HEK293 (cell line): ENCODE data around the gene TMEM267.
A peak's percentile ranks its signal among the peaks of the same experiment; 100 is the strongest.

Experiments
- ATF2 ChIP-seq: fragments of 450-650 bp; formaldehyde crosslinking; IDR thresholded peaks from 2 replicates; pipeline ENCODE4 v1.5.1; 2016; ENCODE audit warnings: missing biosample characterization, missing genetic modification characterization, low read depth
- BCL11B ChIP-seq: fragments of 450-650 bp; formaldehyde crosslinking; IDR thresholded peaks from 2 replicates; pipeline ENCODE4 v1.5.1; 2016; ENCODE audit warnings: low read depth, missing biosample characterization, missing genetic modification characterization
- MEIS1 ChIP-seq: sonication (generic); formaldehyde crosslinking; IDR thresholded peaks from 2 replicates; pipeline ENCODE4 v1.8.1; 2022; ENCODE audit warnings: missing genetic modification reagents, mild to moderate bottlenecking, borderline replicate concordance
- MYNN ChIP-seq: fragments of 450-650 bp; formaldehyde crosslinking; IDR thresholded peaks from 2 replicates; pipeline ENCODE4 v1.5.1; 2016; ENCODE audit warnings: missing biosample characterization, missing genetic modification characterization, borderline replicate concordance
- PATZ1 ChIP-seq: fragments of 450-650 bp; formaldehyde crosslinking; IDR thresholded peaks from 2 replicates; pipeline ENCODE4 v1.5.1; 2016; ENCODE audit warnings: missing biosample characterization, missing genetic modification characterization
- PRDM1 ChIP-seq: fragments of 450-650 bp; formaldehyde crosslinking; IDR thresholded peaks from 2 replicates; pipeline ENCODE4; 2016; ENCODE audit warnings: missing biosample characterization, missing genetic modification characterization
- RBAK ChIP-seq: fragments of 450-650 bp; formaldehyde crosslinking; IDR thresholded peaks from 2 replicates; pipeline ENCODE4 v1.5.1; 2016; ENCODE audit warnings: missing biosample characterization, missing genetic modification characterization
- REPIN1 ChIP-seq: fragments of 450-650 bp; formaldehyde crosslinking; IDR thresholded peaks from 2 replicates; pipeline ENCODE4 v1.5.1; 2017; ENCODE audit warnings: missing biosample characterization, missing genetic modification characterization, low read depth
- YY1 ChIP-seq: fragments of 450-650 bp; formaldehyde crosslinking; IDR thresholded peaks from 2 replicates; pipeline ENCODE4 v1.5.1; 2018; ENCODE audit warnings: missing biosample characterization, missing genetic modification characterization
- ZBTB6 ChIP-seq: fragments of 450-650 bp; formaldehyde crosslinking; IDR thresholded peaks from 2 replicates; pipeline ENCODE4 v1.5.1; 2017; ENCODE audit warnings: missing biosample characterization, missing genetic modification characterization
- ZBTB8A ChIP-seq: fragments of 450-650 bp; formaldehyde crosslinking; IDR thresholded peaks from 2 replicates; pipeline ENCODE4 v1.5.1; 2016; ENCODE audit warnings: missing biosample characterization, missing genetic modification characterization
- ZFHX2 ChIP-seq: fragments of 450-650 bp; formaldehyde crosslinking; conservative IDR thresholded peaks from 2 replicates; pipeline ENCODE4 v1.5.1; 2016; ENCODE audit warnings: missing biosample characterization, missing genetic modification characterization
- ZFP69B ChIP-seq: fragments of 450-650 bp; formaldehyde crosslinking; IDR thresholded peaks from 2 replicates; pipeline ENCODE4 v1.5.1; 2016; ENCODE audit warnings: missing biosample characterization, missing genetic modification characterization
- ZNF148 ChIP-seq: fragments of 450-650 bp; formaldehyde crosslinking; IDR thresholded peaks from 2 replicates; pipeline ENCODE4 v1.5.0; 2017; ENCODE audit warnings: missing biosample characterization, missing genetic modification characterization, borderline replicate concordance
- ZNF223 ChIP-seq: fragments of 450-650 bp; formaldehyde crosslinking; IDR thresholded peaks from 2 replicates; pipeline ENCODE4 v1.5.1; 2016; ENCODE audit warnings: missing biosample characterization, missing genetic modification characterization
- ZNF266 ChIP-seq: fragments of 450-650 bp; formaldehyde crosslinking; IDR thresholded peaks from 2 replicates; pipeline ENCODE4 v1.5.1; 2016; ENCODE audit warnings: missing biosample characterization, missing genetic modification characterization, low read depth
- ZNF280D ChIP-seq: fragments of 450-650 bp; formaldehyde crosslinking; IDR thresholded peaks from 2 replicates; pipeline ENCODE4 v1.5.1; 2016; ENCODE audit warnings: missing biosample characterization, missing genetic modification characterization
- ZNF324 ChIP-seq: fragments of 450-650 bp; formaldehyde crosslinking; IDR thresholded peaks from 2 replicates; pipeline ENCODE4 v1.5.1; 2016; ENCODE audit warnings: missing biosample characterization, missing genetic modification characterization
- ZNF433 ChIP-seq: fragments of 450-650 bp; formaldehyde crosslinking; IDR thresholded peaks from 2 replicates; pipeline ENCODE4 v1.5.1; 2016; ENCODE audit warnings: missing biosample characterization, missing genetic modification characterization, low read depth
- ZNF510 ChIP-seq: fragments of 450-650 bp; formaldehyde crosslinking; IDR thresholded peaks from 2 replicates; pipeline ENCODE4 v1.5.1; 2018; ENCODE audit warnings: mild to moderate bottlenecking, missing genetic modification characterization, missing biosample characterization; ENCODE audit not compliant: insufficient replicate concordance
- ZNF600 ChIP-seq: fragments of 450-650 bp; formaldehyde crosslinking; IDR thresholded peaks from 2 replicates; pipeline ENCODE4 v1.5.1; 2016; ENCODE audit warnings: missing biosample characterization, missing genetic modification characterization
- ZNF629 ChIP-seq: fragments of 450-650 bp; formaldehyde crosslinking; IDR thresholded peaks from 2 replicates; pipeline ENCODE4 v1.5.1; 2017; ENCODE audit warnings: missing biosample characterization, missing genetic modification characterization
- ZNF660 ChIP-seq: fragments of 450-650 bp; IDR thresholded peaks from 2 replicates; pipeline ENCODE4 v1.5.1; 2018; ENCODE audit warnings: missing biosample characterization, mild to moderate bottlenecking, missing genetic modification characterization
- ZNF692 ChIP-seq: fragments of 450-650 bp; formaldehyde crosslinking; IDR thresholded peaks from 2 replicates; pipeline ENCODE4 v1.5.1; 2016; ENCODE audit warnings: missing biosample characterization, missing genetic modification characterization
- ZSCAN16 ChIP-seq: fragments of 450-650 bp; formaldehyde crosslinking; IDR thresholded peaks from 2 replicates; pipeline ENCODE4 v1.5.1; 2016; ENCODE audit warnings: missing biosample characterization, missing genetic modification characterization
- ZSCAN30 ChIP-seq: fragments of 450-650 bp; IDR thresholded peaks from 2 replicates; pipeline ENCODE4 v1.5.1; 2018; ENCODE audit warnings: missing biosample characterization, mild to moderate bottlenecking, missing genetic modification characterization, moderate library complexity

The TMEM267 gene

GRCh38 chr5:43483298-43484105 is at the start of gene TMEM267 (continued):
- TF ChIP-seq ZBTB8A (peak; percentile 85), ZNF266 (tag by site-specific recombination) (0 out of 2 replicates have a peak, but pooled peaks have one; percentile 18), MEIS1 (CRISPR knock-in tag) (0 out of 2 replicates have a peak, but pooled peaks have one; percentile 31), ZNF148 (tag by site-specific recombination) (no peak), ZNF223 (tag by site-specific recombination) (no peak), ZNF510 (tag by site-specific recombination) (no peak), ZFHX2 (tag by site-specific recombination) (peak; percentile 91), ZNF629 (tag by site-specific recombination) (peak; percentile 67), RBAK (no peak), YY1 (tag by site-specific recombination) (peak; percentile 63), ZNF600 (peak; percentile 87), ZSCAN16 (tag by site-specific recombination) (peak; percentile 51; the same call in 1 of the 2 replicates), ATF2 (tag by site-specific recombination) (0 out of 2 replicates have a peak, but pooled peaks have one; percentile 24), REPIN1 (tag by site-specific recombination) (no peak), MYNN (tag by site-specific recombination) (no peak), ZSCAN30 (peak; percentile 79), BCL11B (no peak), PRDM1 (tag by site-specific recombination) (peak; percentile 33; the same call in 1 of the 2 replicates), ZNF660 (tag by site-specific recombination) (peak; percentile 19), ZNF692 (tag by site-specific recombination) (peak; percentile 73), ZNF324 (peak; percentile 66), PATZ1 (tag by site-specific recombination) (peak; percentile 90), ZFP69B (tag by site-specific recombination) (peak; percentile 41; the same call in 1 of the 2 replicates), ZNF433 (tag by site-specific recombination) (no peak), ZBTB6 (tag by site-specific recombination) (peak; percentile 65; the same call in 1 of the 2 replicates), ZNF280D (tag by site-specific recombination) (0 out of 2 replicates have a peak, but pooled peaks have one; percentile 50)
